MM.1S (cell line): ENCODE results near the gene TASL.

Experiments
- DNase-seq: peaks from one replicate; pipeline ENCODE4 v3.0.0-alpha.2; 2015
- H2AFZ ChIP-seq: fragments of 300-600 bp; sonication (generic); 2 replicates; pipeline ENCODE4 v1.6.0; 2016; ENCODE audit warnings: antibody characterized with exemption, low read length
- H3F3A ChIP-seq: fragments of 300-600 bp; sonication (generic); 2 replicates; pipeline ENCODE4 v1.6.1; 2016; ENCODE audit warnings: mild to moderate bottlenecking, antibody characterized with exemption, low read length, moderate library complexity, mixed read lengths; ENCODE audit not compliant: insufficient read depth
- H3K27ac ChIP-seq: fragments of 300-600 bp; sonication (generic); 2 replicates; pipeline ENCODE4 v1.5.1; 2016; ENCODE audit warnings: mild to moderate bottlenecking, low read length
- H3K27me3 ChIP-seq: fragments of 300-600 bp; sonication (generic); replicated peaks from 2 replicates; pipeline ENCODE4 v1.6.0; 2016; ENCODE audit warnings: low read length; ENCODE audit not compliant: insufficient read depth
- H3K36me3 ChIP-seq: fragments of 300-600 bp; sonication (generic); replicated peaks from 2 replicates; pipeline ENCODE4 v1.6.1; 2016; ENCODE audit warnings: mild to moderate bottlenecking, low read length, mixed read lengths; ENCODE audit not compliant: insufficient read depth
- H3K4me1 ChIP-seq: fragments of 300-600 bp; sonication (generic); 2 replicates; pipeline ENCODE4 v1.6.1; 2016; ENCODE audit warnings: low read length, mixed read lengths
- H3K4me2 ChIP-seq: fragments of 300-600 bp; sonication (generic); 2 replicates; pipeline ENCODE4 v1.6.0; 2016; ENCODE audit warnings: low read depth, low read length
- H3K4me3 ChIP-seq: fragments of 300-600 bp; sonication (generic); 2 replicates; pipeline ENCODE4 v1.5.1; 2016; ENCODE audit warnings: low read length, mixed read lengths
- H3K79me2 ChIP-seq: fragments of 300-600 bp; sonication (generic); 2 replicates; pipeline ENCODE4 v1.6.1; 2016; ENCODE audit warnings: mixed run types, low read length, mixed read lengths
- H3K9ac ChIP-seq: fragments of 300-600 bp; sonication (generic); 2 replicates; pipeline ENCODE4 v1.6.1; 2016; ENCODE audit warnings: low read length, mixed read lengths
- H3K9me2 ChIP-seq: fragments of 300-600 bp; sonication (generic); replicated peaks from 2 replicates; pipeline ENCODE4 v1.6.1; 2016; ENCODE audit warnings: mild to moderate bottlenecking, low read length, mixed read lengths; ENCODE audit not compliant: insufficient read depth
- H3K9me3 ChIP-seq: fragments of 300-600 bp; sonication (generic); replicated peaks from 2 replicates; pipeline ENCODE4 v1.6.1; 2016; ENCODE audit warnings: mild to moderate bottlenecking, low read length, mixed read lengths; ENCODE audit not compliant: insufficient read depth
- H4K20me1 ChIP-seq: fragments of 300-600 bp; sonication (generic); 2 replicates; pipeline ENCODE4 v1.6.1; 2016; ENCODE audit warnings: mild to moderate bottlenecking, low read length, moderate library complexity, mixed read lengths; ENCODE audit not compliant: insufficient read depth
- CTCF ChIP-seq: fragments of 300-600 bp; sonication (generic); IDR thresholded peaks from 2 replicates; pipeline ENCODE4 v1.5.1; 2016; ENCODE audit warnings: antibody characterized with exemption, low read length, mixed read lengths
- EZH2 ChIP-seq: fragments of 300-600 bp; sonication (generic); optimal IDR thresholded peaks from 2 replicates; pipeline ENCODE3; 2017; ENCODE audit warnings: low read depth, mild to moderate bottlenecking, antibody characterized with exemption, low read length, mixed read lengths
- EZH2phosphoT487 ChIP-seq: fragments of 300-600 bp; sonication (generic); IDR thresholded peaks from 2 replicates; pipeline ENCODE4 v1.6.1; 2018; ENCODE audit warnings: antibody characterized with exemption, low read length

The TASL gene

GRCh38 chrX:30577362-30577991, at the start of gene TASL:
Gene TASL (minus strand): TSS chrX:30577766. CDS start chrX:30560355, 17,411 bp downstream.
- Histone ChIP-seq H4K20me1 (no peaks in the 10 kb centered on the region), H3K9me3 (no peaks in the 10 kb centered on the region), H3K27me3 (no peaks in the 10 kb centered on the region), H3K9me2 (no peaks in the 10 kb centered on the region), H3K4me1 (no peaks in the 10 kb centered on the region), H2AFZ (no peak within 1 kb of the TSS), H3K4me3 (peak within 1 kb of the TSS; percentile 71), H3F3A (peaks cover 18% of the 10 kb centered on the region; the same call in 1 of the 2 replicates), H3K4me2 (peak within 1 kb of the TSS; percentile 66), H3K36me3 (no peaks in the 10 kb centered on the region), H3K9ac (peak within 1 kb of the TSS; percentile 93), H3K79me2 (peaks cover 46% of the 10 kb centered on the region), H3K27ac (peak within 1 kb of the TSS; percentile 91)
- TF ChIP-seq EZH2phosphoT487 (no peak), CTCF (no peak), EZH2 (no peak)
- DNase-seq: peak; percentile 83

- DNase-seq: no peak
Measured at GRCh38 chrX:30626402-30626801, 48.8 kb upstream of the TASL start.

GRCh38 chrX:30622361-30622760, 44.8 kb upstream of the TASL start:
- Histone ChIP-seq H3K4me2 (no peak overlapping the region), H3K9me2 (no peaks in the 10 kb centered on the region), H3K79me2 (no peaks in the 10 kb centered on the region), H3K4me1 (no peaks in the 10 kb centered on the region), H3F3A (no peaks in the 10 kb centered on the region), H2AFZ (no peak overlapping the region), H3K4me3 (no peak overlapping the region), H3K36me3 (no peaks in the 10 kb centered on the region), H3K9me3 (no peaks in the 10 kb centered on the region), H3K9ac (no peak overlapping the region), H4K20me1 (no peaks in the 10 kb centered on the region), H3K27me3 (no peaks in the 10 kb centered on the region), H3K27ac (no peak overlapping the region)
- TF ChIP-seq CTCF (no peak), EZH2phosphoT487 (no peak), EZH2 (no peak)
- DNase-seq: no peak

More at GRCh38 chrX:30626402-30626801, 48.8 kb upstream of the TASL start:
- Histone ChIP-seq H3K4me2 (no peak overlapping the region), H3K4me3 (no peak overlapping the region), H3K9ac (no peak overlapping the region), H3K27me3 (no peaks in the 10 kb centered on the region), H3K9me3 (no peaks in the 10 kb centered on the region), H3F3A (no peaks in the 10 kb centered on the region), H3K9me2 (no peaks in the 10 kb centered on the region), H4K20me1 (no peaks in the 10 kb centered on the region), H3K36me3 (no peaks in the 10 kb centered on the region), H3K4me1 (no peaks in the 10 kb centered on the region), H3K79me2 (no peaks in the 10 kb centered on the region), H2AFZ (no peak overlapping the region), H3K27ac (no peak overlapping the region)
- TF ChIP-seq CTCF (no peak), EZH2phosphoT487 (no peak), EZH2 (no peak)
